NCI-H128 (cell line): ENCODE data around the gene WHAMM.

ENCODE experiments used
- DNase-seq: peaks from one replicate; lab custom pipeline; 2025; ENCODE audit not compliant: unreplicated experiment; lab: John Stamatoyannopoulos, UW

The WHAMM gene

GRCh38 chr15:82838096-82838735 lies 28.8 kb downstream of the WHAMM start:
- DNase-seq = no peak

GRCh38 chr15:82839136-82839535 lies 29.7 kb downstream of the WHAMM start:
- DNase-seq = no peak

- DNase-seq = no peak
Measured at GRCh38 chr15:82840166-82840565, 30.7 kb downstream of the WHAMM start.

- DNase-seq = no peak
Measured at GRCh38 chr15:82843566-82843965, 34.1 kb downstream of the WHAMM start.

- DNase-seq = no peak
Measured at GRCh38 chr15:82845686-82846085, 36.3 kb downstream of the WHAMM start.

GRCh38 chr15:82846621-82847020 lies 37.2 kb downstream of the WHAMM start:
- DNase-seq = no peak

GRCh38 chr15:82847703-82848102 lies 38.3 kb downstream of the WHAMM start:
- no peak for DNase-seq

- DNase-seq = no peak
Measured at GRCh38 chr15:82848241-82848993, 39.0 kb downstream of the WHAMM start.

GRCh38 chr15:82849556-82850512 lies 40.4 kb downstream of the WHAMM start:
- DNase-seq = no peak

GRCh38 chr15:82850731-82851130 lies 41.3 kb downstream of the WHAMM start:
- DNase-seq = no peak

- DNase-seq = no peak
Measured at GRCh38 chr15:82851306-82851850, 42.0 kb downstream of the WHAMM start.

- no peak for DNase-seq
Measured at GRCh38 chr15:82851981-82852511, 42.6 kb downstream of the WHAMM start.

GRCh38 chr15:82852941-82853561 lies 43.6 kb downstream of the WHAMM start:
- no peak for DNase-seq

- DNase-seq = no peak
Measured at GRCh38 chr15:82854554-82854953, 45.1 kb downstream of the WHAMM start.

- DNase-seq = no peak
Measured at GRCh38 chr15:82855286-82856100, 46.1 kb downstream of the WHAMM start.

- DNase-seq = no peak
Measured at GRCh38 chr15:82856397-82857170, 47.2 kb downstream of the WHAMM start.

GRCh38 chr15:82858932-82859331 lies 49.5 kb downstream of the WHAMM start:
- no peak for DNase-seq

- DNase-seq = no peak
Measured at GRCh38 chr15:82862886-82863285, 53.5 kb downstream of the WHAMM start.

- DNase-seq = no peak
Measured at GRCh38 chr15:82864967-82865366, 55.5 kb downstream of the WHAMM start.
